RWPE1 (cell line): ENCODE results near the gene LAMA2.

Experiments
- CTCF ChIA-PET: fragments of 350-600 bp; sonication (Branson Sonifier 250); formaldehyde crosslinking; extraction: SDS; loops from one replicate; lab custom pipeline; 2021; lab: Yijun Ruan, JAX
- POLR2A ChIA-PET: fragments of 400-600 bp; formaldehyde crosslinking; extraction: SDS; loops from one replicate; lab custom pipeline; 2020; ENCODE audit warnings: antibody characterized with exemption; ENCODE audit not compliant: low non-redundant PET; lab: Yijun Ruan, JAX
- DNase-seq: peaks from one replicate; pipeline ENCODE4 v3.0.0; 2012; ENCODE audit warnings: low spot score
- H3K27ac ChIP-seq: fragments of 450-650 bp; 2 replicates; pipeline ENCODE4 v1.5.1; 2017
- CTCF ChIP-seq: fragments of 450-650 bp; conservative IDR thresholded peaks from 2 replicates; pipeline ENCODE4 v1.5.1; 2017; ENCODE audit warnings: low read depth, mild to moderate bottlenecking

Gene LAMA2

GRCh38 chr6:129197154-129197553, 314.2 kb downstream of the LAMA2 start:
- POLR2A ChIA-PET = no interaction called here
- CTCF ChIA-PET = no interaction called here
- no peak for TF ChIP-seq CTCF
- no peak for DNase-seq
- no peak overlapping the region for H3K27ac ChIP-seq

DNA sequence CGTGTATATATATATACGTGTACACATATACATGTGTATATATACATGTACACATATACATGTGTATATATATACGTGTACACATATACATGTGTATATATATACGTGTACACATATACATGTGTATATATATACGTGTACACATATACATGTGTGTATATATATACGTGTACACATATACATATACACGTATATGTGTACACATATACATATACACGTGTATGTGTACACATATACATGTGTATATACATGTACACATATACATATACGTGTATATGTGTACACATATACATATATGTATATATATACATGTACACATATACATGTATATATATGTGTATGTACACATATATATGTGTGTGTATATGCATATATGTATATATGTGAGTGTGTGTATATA, 317.2 kb downstream of the LAMA2 start:
- DNase-seq = no peak
- CTCF ChIA-PET = no interaction called here
- POLR2A ChIA-PET = no interaction called here
- no peak for TF ChIP-seq CTCF
- H3K27ac ChIP-seq = no peak overlapping the region

- H3K27ac ChIP-seq = no peak overlapping the region
- POLR2A ChIA-PET = no interaction called here
- no peak for DNase-seq
- CTCF ChIA-PET = no interaction called here
- no peak for TF ChIP-seq CTCF
Observed at GRCh38 chr6:129203190-129203900, 320.4 kb downstream of the LAMA2 start.

GRCh38 chr6:129206821-129207220, 323.9 kb downstream of the LAMA2 start:
- no peak for TF ChIP-seq CTCF
- H3K27ac ChIP-seq = no peak overlapping the region
- DNase-seq = no peak
- ChIA-PET CTCF (no interaction called here), POLR2A (no interaction called here)

- H3K27ac ChIP-seq = no peak overlapping the region
- ChIA-PET POLR2A (no interaction called here), CTCF (no interaction called here)
- DNase-seq = no peak
- no peak for TF ChIP-seq CTCF
Observed at GRCh38 chr6:129207832-129208231, 324.9 kb downstream of the LAMA2 start.

DNA sequence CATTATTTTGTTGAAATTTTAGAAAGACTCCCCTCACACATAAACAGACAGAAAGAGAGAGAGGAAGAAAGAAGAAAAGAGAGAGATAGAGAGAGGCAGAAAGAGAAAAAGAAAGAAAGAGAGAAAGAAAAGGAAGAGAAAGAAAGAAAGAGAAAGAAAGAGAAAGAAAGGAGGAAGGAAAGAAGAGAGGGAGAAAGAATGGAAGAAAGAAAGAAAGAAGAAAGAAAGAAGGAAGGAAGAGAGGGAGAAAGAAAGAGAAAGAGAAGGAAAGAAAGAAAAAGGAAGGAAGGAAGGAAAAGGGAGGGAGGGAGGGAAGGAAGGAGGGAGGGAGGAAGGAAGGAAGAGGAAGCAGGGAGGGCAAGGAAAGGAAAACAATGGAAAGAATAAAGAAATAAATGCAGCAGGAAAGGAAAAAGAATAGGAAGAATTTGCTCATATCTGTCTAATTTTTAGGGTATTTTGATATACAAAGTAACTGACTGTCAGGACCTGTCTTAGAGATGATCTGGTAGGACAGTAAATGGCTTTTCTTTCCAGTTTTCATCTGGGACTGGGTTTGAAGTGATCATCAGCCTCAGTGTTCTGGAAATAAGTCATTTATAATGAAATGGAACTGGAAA, 325.6 kb downstream of the LAMA2 start:
- POLR2A ChIA-PET = no interaction called here
- DNase-seq = no peak
- no peak for TF ChIP-seq CTCF
- CTCF ChIA-PET = interaction anchor here (0.7 kb wide), 1 partner anchor 728 kb away, joined by 3 read pairs; no protein-coding TSS in a partner anchor
- H3K27ac ChIP-seq = no peak overlapping the region
